Panc1 (cell line): ENCODE measurements around the gene CEP78. TPM values are rescaled to one million over a fixed set of nuclear protein-coding genes. Genes with fewer than 3 reads are reported as not detected.

Experiments
- ATAC-seq: fragments of 200-7000 bp; cut with Tn5 transposase; 2 replicates; pipeline ENCODE4 v1.9.1; 2020; ENCODE audit warnings: mild to moderate bottlenecking, moderate library complexity
- BruUV-seq: library from RNA; stranded (reverse); fragments of 400-500 nt; replicated peaks from 2 replicates; lab custom pipeline; 2021; lab: Mats Ljungman, UMichigan
- CTCF ChIA-PET: fragments of 300-600 bp; sonication (Branson Sonifier 250); formaldehyde crosslinking; loops from one replicate; lab custom pipeline; 2022; ENCODE audit warnings: antibody characterized with exemption; lab: Charles Lee
- POLR2A ChIA-PET: fragments of 300-600 bp; sonication (Branson Sonifier 250); formaldehyde crosslinking; loops from one replicate; lab custom pipeline; 2022; ENCODE audit warnings: antibody characterized with exemption; lab: Charles Lee
- DNase-seq: peaks from one replicate; pipeline ENCODE4 v3.0.0-alpha.2; 2010; ENCODE audit warnings: low read depth, low spot score
- H3K27ac ChIP-seq: 2 replicates; pipeline ENCODE4 v1.5.1; 2011; ENCODE audit warnings: mild to moderate bottlenecking, low read length, inconsistent platforms
- H3K27me3 ChIP-seq: fragments of 200-500 bp; sonication (Bioruptor generic); 2 replicates; pipeline ENCODE4 v1.6.0; 2014; ENCODE audit warnings: low read length, inconsistent platforms; ENCODE audit not compliant: control insufficient read depth, insufficient read depth
- H3K36me3 ChIP-seq: fragments of 200-500 bp; sonication (Bioruptor generic); 2 replicates; pipeline ENCODE4 v1.5.1; 2014; ENCODE audit warnings: inconsistent platforms, mild to moderate bottlenecking, low read length, moderate library complexity; ENCODE audit not compliant: control insufficient read depth, insufficient read depth
- H3K4me1 ChIP-seq: 2 replicates; pipeline ENCODE4 v1.5.1; 2011; ENCODE audit warnings: inconsistent platforms, mild to moderate bottlenecking, low read length, moderate library complexity; ENCODE audit not compliant: control insufficient read depth, insufficient read depth
- H3K4me3 ChIP-seq, 2 experiments: 2 replicates each; pipeline ENCODE4 v1.5.1; 2011 to 2012; ENCODE audit warnings: low read depth in 2 of 2, low read length in 2 of 2, mild to moderate bottlenecking in 2 of 2, inconsistent platforms in 1 of 2, moderate library complexity in 1 of 2
- H3K9me3 ChIP-seq: fragments of 200-500 bp; sonication (Bioruptor generic); 2 replicates; pipeline ENCODE4 v1.5.1; 2014; ENCODE audit warnings: low read depth, mild to moderate bottlenecking, inconsistent platforms, low read length, moderate library complexity; ENCODE audit not compliant: control insufficient read depth, insufficient read depth
- POLR2AphosphoS5 ChIP-seq: IDR thresholded peaks from 2 replicates; pipeline ENCODE4 v1.6.1; 2012; ENCODE audit warnings: mild to moderate bottlenecking, low read depth, low read length, moderate library complexity
- SIN3A ChIP-seq: IDR thresholded peaks from 2 replicates; pipeline ENCODE4 v1.6.1; 2012; ENCODE audit warnings: low read depth, mild to moderate bottlenecking, low read length, moderate library complexity, borderline replicate concordance; ENCODE audit not compliant: insufficient read depth
- TCF7L2 ChIP-seq: IDR thresholded peaks from 2 replicates; pipeline ENCODE4 v1.6.1; 2011; ENCODE audit warnings: mild to moderate bottlenecking, low read depth, low read length, inconsistent platforms
- in situ Hi-C: cut with HindIII; loops from 2 replicates; pipeline ENCODE4 v1.10.0; 2016; ENCODE audit warnings: low sequenced_read_pairs, low pct_unique_long_range_greater_than_20kb
- intact Hi-C: fragments of 100-400 bp; cut with micrococcal nuclease; formaldehyde crosslinking; loops from one replicate; pipeline ENCODE4 v1.10.0; 2022; ENCODE audit not compliant: unreplicated experiment
- total RNA-seq: library from RNA; stranded (reverse); gene quantifications from one replicate; pipeline ENCODE4 v1.2.1, GENCODE V29; 2021; ENCODE audit not compliant: unreplicated experiment
- TF ChIP-seq, protein P1 (sequence below), 2 experiments: IDR thresholded peaks; 2 replicates each; pipeline ENCODE4 v1.6.1; 2011 to 2012; ENCODE audit warnings: low read depth in 2 of 2, control low read depth in 1 of 2, low read length in 1 of 2, mild to moderate bottlenecking in 1 of 2, moderate library complexity in 1 of 2; ENCODE audit not compliant: insufficient read depth in 1 of 2
- TF ChIP-seq, protein P2 (sequence below): fragments of 450-650 bp; IDR thresholded peaks from 2 replicates; pipeline ENCODE4 v1.5.1; 2017; ENCODE audit warnings: mild to moderate bottlenecking

Gene CEP78
- total RNA-seq, 1 experiment from 2014 or later: 25.2 TPM

DNA sequence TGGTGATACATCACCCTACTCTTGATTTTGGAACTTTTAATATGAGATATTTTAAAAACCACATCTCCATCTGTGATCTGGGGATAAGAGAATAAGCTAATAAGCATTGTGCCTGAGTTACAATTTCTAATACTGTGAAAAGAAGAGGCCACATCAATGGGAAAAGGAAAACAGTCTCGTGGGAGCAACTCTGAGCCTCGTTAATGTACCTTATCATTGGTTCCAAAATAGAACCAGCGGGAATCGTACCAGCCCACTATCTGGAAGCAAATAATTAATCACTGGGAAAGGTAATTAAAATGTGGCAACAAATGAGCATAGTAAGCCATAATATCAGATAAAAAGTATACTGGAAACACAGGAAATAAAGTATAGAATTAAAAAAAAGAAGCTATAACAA lies 28.0 kb upstream of the CEP78 start:
- in situ Hi-C loops: no loop called here
- Histone ChIP-seq H3K36me3 (no peaks in the 10 kb centered on the region), H3K27ac (no peak overlapping the region), H3K4me3 (no peak overlapping the region), H3K4me1 (no peaks in the 10 kb centered on the region), H3K27me3 (no peaks in the 10 kb centered on the region), H3K9me3 (no peaks in the 10 kb centered on the region)
- no TSS peak for BruUV-seq
- POLR2A ChIA-PET: no interaction called here
- ATAC-seq (no peak), DNase-seq (no peak)
- CTCF ChIA-PET: no interaction called here
- intact Hi-C loops: no loop called here
- TF ChIP-seq, protein P1, sequence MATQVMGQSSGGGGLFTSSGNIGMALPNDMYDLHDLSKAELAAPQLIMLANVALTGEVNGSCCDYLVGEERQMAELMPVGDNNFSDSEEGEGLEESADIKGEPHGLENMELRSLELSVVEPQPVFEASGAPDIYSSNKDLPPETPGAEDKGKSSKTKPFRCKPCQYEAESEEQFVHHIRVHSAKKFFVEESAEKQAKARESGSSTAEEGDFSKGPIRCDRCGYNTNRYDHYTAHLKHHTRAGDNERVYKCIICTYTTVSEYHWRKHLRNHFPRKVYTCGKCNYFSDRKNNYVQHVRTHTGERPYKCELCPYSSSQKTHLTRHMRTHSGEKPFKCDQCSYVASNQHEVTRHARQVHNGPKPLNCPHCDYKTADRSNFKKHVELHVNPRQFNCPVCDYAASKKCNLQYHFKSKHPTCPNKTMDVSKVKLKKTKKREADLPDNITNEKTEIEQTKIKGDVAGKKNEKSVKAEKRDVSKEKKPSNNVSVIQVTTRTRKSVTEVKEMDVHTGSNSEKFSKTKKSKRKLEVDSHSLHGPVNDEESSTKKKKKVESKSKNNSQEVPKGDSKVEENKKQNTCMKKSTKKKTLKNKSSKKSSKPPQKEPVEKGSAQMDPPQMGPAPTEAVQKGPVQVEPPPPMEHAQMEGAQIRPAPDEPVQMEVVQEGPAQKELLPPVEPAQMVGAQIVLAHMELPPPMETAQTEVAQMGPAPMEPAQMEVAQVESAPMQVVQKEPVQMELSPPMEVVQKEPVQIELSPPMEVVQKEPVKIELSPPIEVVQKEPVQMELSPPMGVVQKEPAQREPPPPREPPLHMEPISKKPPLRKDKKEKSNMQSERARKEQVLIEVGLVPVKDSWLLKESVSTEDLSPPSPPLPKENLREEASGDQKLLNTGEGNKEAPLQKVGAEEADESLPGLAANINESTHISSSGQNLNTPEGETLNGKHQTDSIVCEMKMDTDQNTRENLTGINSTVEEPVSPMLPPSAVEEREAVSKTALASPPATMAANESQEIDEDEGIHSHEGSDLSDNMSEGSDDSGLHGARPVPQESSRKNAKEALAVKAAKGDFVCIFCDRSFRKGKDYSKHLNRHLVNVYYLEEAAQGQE (IDR thresholded peaks at IDR 0.05; ENCODE audit: insufficient read depth in 1 of 2, low read depth in 2 of 2, low read length in 1 of 2): no peak
- TF ChIP-seq, protein P2, sequence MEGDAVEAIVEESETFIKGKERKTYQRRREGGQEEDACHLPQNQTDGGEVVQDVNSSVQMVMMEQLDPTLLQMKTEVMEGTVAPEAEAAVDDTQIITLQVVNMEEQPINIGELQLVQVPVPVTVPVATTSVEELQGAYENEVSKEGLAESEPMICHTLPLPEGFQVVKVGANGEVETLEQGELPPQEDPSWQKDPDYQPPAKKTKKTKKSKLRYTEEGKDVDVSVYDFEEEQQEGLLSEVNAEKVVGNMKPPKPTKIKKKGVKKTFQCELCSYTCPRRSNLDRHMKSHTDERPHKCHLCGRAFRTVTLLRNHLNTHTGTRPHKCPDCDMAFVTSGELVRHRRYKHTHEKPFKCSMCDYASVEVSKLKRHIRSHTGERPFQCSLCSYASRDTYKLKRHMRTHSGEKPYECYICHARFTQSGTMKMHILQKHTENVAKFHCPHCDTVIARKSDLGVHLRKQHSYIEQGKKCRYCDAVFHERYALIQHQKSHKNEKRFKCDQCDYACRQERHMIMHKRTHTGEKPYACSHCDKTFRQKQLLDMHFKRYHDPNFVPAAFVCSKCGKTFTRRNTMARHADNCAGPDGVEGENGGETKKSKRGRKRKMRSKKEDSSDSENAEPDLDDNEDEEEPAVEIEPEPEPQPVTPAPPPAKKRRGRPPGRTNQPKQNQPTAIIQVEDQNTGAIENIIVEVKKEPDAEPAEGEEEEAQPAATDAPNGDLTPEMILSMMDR: no peak
- TF ChIP-seq POLR2AphosphoS5 (no peak), SIN3A (no peak), TCF7L2 (no peak)

DNA sequence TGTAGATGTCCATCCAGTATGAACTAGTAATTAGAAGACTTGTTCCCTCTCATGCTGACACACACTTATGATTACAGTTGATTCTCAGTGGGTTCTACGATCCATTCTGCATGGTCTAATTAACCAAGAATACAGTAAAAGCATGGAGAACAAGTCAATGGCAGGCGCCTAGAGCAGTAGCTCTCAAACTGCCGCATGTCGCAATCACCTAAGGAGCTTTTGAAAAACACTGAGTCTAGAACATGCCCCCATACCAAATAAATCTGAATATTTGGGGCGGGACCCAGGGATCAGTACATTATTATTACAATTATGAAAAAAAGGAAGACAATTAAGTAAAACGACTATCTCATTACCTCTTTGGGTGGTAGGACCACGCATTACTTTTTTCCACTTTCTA lies 26.7 kb upstream of the CEP78 start:
- CTCF ChIA-PET: no interaction called here

More for the DNA sequence above, 26.7 kb upstream of the CEP78 start:
- Histone ChIP-seq H3K27ac (no peak overlapping the region), H3K36me3 (no peaks in the 10 kb centered on the region), H3K4me3 (no peak overlapping the region), H3K4me1 (no peaks in the 10 kb centered on the region), H3K27me3 (no peaks in the 10 kb centered on the region), H3K9me3 (no peaks in the 10 kb centered on the region)
- DNase-seq: no peak
- ATAC-seq: no peak
- no TSS peak for BruUV-seq
- in situ Hi-C loops (no loop called here), intact Hi-C loops (no loop called here)
- POLR2A ChIA-PET: no interaction called here
- TF ChIP-seq TCF7L2: no peak
- TF ChIP-seq, protein P2: no peak
- TF ChIP-seq, protein P1 (IDR thresholded peaks at IDR 0.05; ENCODE audit: insufficient read depth in 1 of 2, low read depth in 2 of 2, low read length in 1 of 2): no peak
- TF ChIP-seq POLR2AphosphoS5: no peak
- TF ChIP-seq SIN3A: no peak
